Activated CD8-positive, alpha-beta memory T cell treated with anti-CD3 and anti-CD28 coated beads for 24 hours (primary cell): ENCODE results near the gene CDKN1B.

Source experiments
- DNase-seq: peaks from one replicate; pipeline ENCODE4 v3.0.0-alpha.2; 2020

Gene CDKN1B

DNA sequence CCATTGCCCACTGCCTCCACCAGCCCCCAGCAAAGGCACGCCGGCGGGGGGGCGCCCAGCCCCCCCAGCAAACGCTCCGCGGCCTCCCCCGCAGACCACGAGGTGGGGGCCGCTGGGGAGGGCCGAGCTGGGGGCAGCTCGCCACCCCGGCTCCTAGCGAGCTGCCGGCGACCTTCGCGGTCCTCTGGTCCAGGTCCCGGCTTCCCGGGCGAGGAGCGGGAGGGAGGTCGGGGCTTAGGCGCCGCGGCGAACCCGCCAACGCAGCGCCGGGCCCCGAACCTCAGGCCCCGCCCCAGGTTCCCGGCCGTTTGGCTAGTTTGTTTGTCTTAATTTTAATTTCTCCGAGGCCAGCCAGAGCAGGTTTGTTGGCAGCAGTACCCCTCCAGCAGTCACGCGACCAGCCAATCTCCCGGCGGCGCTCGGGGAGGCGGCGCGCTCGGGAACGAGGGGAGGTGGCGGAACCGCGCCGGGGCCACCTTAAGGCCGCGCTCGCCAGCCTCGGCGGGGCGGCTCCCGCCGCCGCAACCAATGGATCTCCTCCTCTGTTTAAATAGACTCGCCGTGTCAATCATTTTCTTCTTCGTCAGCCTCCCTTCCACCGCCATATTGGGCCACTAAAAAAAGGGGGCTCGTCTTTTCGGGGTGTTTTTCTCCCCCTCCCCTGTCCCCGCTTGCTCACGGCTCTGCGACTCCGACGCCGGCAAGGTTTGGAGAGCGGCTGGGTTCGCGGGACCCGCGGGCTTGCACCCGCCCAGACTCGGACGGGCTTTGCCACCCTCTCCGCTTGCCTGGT is at the start of gene CDKN1B:
TSS of gene CDKN1B (plus strand) at position 576 of the 793 bp plus-strand sequence. CDS start 472 bp downstream, outside the sequence.
- peak; percentile 92 for DNase-seq

DNA sequence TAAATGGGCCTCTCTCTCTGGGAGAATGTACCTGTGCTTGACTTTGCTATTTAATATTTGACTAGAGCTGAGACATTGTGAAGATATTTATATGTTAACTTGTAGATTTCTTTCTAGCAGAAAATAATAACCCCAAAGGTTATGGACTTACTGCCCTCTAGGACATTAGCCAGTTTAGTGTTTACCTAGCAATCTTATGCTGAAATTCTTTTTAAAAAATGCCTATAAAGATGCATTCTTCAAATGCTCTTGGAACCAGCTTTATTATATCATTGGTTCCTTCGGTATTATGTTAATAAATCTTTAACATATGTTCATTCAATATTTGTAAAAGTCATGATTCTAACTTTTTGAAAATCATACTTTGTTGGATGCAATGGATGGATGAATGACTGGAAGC is 49.2 kb upstream of the CDKN1B start:
- no peak for DNase-seq

DNA sequence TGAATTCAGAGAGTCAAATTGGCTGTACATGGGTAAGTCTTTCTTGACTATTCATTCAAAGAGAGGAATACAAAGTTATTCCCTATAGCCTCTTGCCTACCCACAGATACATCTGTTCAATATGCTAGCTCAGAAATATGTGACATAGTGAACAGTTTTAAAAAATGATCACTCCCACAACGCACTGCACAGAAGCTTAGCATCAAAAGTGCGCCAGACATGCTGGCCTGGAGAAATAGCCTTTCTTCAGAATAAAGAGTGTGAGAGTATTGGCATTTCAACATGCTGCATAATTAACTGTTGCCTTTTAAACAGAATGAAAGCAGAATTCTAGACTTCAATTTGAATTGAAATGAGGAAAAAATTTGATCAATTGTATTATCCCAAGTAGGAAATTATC is 48.1 kb upstream of the CDKN1B start:
- DNase-seq, result no peak

DNA sequence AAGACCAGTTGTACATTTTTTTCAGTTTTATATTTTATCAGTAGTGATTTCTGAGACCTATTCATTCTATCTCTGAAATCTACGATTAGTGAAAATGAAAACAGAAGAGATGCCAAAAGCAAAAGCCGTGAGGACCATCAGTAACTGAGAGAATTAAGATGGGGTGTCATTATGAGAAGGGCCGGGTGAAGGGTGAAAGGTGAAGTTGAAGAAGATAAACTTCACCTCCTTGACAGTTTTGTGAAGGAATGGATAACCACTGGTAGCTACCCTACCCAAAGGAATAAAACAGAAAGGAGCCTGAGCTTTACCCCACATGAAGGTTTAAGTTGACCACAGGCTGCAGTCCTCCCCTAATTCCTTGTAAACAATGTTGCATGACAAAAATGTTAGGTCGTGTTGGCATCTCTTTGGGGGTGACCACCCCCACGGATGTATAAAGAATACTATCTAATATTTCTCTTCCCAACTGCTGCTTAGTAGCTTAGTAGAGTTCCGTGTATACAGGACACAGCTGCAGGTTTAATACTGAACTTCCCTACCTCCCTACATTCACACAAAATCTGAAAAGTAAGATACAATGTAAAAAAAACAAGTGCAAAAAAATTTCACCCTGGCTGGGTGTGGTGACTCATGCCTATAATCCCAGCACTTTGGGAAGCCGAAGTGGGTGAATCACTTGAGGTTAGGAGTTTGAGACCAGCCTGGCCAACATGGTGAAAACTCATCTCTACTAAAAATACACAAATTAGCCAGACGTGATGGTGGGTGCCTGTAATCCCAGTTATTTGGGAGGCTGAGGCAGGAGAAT is 45.1 kb upstream of the CDKN1B start:
- DNase-seq, result no peak

DNA sequence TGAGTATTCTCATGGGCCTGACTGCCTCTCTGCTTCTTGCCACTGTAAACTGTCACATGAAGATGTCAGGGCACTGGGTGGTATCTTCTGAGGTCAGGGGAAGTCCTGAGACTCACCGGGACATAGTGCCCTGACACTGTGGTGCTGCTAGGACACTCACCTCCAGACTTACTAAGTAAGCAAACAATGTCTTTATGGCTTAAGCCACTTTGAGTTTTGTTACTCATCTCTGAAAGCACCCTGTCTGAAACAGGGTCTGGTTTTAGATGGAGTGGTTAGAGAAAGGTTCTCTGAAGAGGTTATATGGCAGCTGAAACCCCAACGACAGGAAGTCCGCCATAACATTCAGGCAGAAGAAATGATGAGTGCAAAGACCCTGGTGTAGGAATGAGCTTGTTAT is 43.9 kb upstream of the CDKN1B start:
- DNase-seq, result no peak

DNA sequence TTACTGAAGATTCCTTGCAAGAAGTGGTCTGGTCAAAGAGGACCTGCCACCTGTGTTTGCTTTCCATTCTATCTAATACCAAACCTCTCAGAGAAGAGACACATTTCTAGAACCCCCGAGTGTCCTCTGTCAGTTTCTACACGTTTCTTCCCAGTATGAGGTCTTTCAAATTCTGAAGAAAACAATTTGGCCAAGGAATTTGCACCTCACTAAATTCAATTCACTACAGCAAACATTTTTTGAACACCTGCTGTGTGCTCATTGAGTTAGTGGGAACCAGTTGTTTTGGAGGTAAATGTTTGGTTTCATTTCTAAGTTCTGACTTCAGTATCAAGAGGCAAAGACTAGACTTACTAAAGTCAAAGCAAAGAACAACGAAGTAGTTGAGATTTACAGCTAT is 40.6 kb upstream of the CDKN1B start:
- no peak for DNase-seq

DNA sequence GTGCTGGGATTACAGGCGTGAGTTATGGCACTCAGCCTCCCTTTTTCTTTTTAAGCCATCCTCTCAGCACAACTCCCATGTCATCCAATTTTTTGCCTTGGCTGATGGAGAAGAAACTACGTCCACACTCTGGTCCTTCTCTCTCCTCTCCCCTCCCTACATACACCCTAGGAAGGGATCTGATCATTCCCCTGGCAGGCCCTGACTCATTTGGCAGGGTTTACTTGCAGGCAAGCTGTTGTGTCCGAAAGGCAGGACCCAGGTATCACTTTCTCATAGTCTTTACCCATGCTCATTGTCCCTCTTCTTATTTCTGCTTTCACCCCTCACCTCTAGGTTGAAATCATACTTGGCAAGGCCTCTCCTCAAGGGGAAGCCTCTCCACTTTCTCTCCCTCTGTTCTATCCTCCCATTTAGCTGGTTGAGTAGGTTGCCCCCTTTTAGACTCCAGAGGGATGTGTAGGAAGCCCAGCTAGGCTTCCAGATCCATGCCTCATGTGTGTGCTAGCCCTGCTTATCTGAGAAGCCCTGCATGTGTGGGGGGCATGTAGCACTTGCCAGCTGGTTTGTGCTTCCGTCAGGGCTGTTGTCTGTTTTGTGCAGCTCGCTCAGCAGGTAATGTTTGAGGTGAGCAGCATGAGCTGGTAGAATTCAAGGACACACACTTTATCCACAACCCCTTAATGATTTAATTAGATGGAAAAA is 36.0 kb upstream of the CDKN1B start:
- no peak for DNase-seq

DNA sequence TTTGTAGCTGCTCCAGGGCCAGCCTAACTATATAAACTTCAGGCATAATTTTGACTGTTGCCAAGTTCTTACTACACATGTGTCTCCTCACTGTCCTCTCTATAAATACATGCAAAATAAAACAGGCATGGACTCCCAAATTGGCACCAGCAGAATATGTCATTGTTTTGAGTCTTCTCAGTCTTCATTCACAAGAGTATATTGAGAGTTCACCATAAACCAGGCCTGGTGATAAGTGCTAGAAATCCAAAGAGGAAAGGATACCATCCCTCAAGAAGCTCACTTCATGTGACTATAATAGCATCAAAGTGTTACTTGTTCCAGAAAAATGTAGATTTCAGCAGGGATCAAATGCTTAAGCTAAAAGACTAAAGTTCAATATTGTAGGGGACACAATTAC is 34.9 kb upstream of the CDKN1B start:
- DNase-seq, result no peak

DNA sequence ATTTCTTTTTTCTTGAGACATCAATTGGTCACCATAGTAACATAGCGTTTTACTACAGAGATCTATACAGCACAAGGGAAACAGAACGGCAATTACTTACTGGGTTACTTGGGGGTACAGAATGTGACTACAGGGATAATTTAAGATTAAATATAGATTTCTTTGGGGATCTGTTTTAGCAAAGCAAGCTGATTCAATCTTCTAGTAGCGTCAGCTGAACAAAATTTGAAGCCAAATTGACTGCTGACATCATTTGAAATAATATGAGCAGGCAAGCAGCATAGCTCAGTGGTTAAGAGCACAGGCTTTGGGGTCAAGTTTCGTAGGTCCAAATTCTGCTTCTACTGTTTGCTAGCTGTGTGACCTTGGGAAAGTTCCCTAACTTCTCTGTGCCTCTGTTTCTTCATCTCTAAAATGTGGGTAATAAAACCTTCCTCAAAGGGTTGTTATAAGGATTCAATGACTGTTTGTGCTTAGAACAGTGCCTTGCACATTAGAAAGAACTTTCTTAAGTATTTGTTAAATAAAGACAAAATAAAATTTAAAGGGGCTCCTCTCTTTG is 34.0 kb upstream of the CDKN1B start:
- DNase-seq, result no peak

DNA sequence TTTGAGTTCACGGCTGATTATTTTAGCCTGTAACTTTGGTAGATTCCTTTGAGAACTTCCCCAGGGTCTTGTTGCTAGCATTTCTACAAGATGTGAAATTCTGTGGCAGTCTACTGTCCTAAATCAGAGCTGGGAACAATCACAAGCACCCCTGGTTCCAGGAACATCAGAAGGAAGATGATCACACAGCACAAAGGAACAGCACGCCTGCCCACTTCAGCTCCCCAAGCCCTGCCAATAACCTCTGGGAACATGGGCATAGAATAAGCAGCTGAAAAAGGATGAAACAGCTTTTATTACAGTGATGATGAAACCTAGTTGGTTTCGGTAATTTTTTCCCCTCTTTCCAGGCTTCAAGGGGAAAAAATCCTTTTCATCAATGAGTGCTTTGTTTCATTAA is 33.4 kb upstream of the CDKN1B start:
- DNase-seq, result no peak

DNA sequence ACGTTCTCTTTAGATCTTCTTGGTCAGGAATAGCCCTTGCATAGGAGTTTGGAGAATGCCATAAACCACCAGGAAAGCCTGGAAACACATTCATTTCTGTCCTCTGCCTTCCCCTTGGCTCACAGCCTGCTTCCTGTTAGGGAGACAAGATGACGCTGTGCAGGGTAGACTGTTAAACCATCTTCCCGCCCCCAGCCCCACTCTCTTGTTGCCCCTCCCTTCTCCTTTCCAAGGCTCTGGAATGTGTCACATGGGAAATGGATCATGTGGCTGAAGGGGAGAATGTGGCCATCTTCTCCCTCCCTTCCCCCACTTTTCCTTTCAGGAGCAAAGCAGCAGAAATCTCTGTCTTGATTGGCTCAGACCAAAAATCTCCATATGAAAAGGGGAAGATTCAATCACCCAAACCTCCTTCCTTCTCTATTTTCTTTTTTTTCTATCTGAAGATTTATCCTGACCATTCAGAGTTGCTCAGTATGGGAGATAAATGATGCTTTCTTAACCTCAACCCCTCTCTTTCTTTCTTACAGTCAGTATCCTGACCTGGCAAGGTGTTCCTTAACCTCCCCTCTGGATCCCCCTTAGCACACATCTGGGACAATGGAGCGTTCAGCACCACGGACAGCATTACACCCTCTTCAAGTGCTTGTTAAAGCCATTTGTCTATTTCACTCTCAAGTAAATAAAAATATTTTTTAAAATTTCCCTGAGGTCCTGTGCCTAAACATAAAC is 32.6 kb upstream of the CDKN1B start:
- DNase-seq, result no peak

DNA sequence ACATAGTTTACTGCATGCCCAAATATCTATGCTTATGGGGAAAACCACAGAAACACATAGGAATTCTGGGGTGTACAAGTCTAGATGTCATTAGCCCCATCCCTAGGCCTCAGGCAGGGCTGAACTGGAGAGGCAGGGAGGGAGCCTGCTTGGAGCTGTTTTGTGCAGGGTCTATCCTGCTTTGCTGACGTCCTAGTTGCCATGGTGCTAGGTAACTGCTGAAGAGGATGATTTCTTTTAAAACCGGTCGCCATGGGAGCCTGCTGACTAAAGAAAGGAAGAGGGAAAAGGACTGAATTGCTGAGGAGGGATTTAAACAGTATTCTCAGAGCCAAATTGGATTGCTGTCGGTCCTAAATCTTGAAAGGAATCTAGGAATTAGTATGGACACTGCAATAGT is 31.9 kb upstream of the CDKN1B start:
- no peak for DNase-seq

DNA sequence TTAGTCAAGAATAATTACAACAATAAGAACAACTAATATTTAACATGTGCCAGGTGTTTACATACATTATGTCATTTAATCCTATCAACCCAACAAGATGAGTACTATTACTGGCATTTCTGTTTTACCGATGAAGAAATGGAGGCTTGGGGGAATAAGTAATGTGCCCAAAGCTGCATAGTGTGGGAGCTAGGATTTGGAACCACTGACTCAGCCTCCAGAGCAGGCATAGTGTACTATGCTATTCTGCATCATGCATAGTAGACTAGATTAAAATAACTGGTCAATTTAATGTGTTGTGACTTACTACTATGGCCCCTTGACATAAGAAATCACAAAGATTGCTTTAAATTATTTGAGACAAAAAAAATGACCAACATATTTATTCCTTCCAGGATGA is 30.7 kb upstream of the CDKN1B start:
- DNase-seq, result no peak

DNA sequence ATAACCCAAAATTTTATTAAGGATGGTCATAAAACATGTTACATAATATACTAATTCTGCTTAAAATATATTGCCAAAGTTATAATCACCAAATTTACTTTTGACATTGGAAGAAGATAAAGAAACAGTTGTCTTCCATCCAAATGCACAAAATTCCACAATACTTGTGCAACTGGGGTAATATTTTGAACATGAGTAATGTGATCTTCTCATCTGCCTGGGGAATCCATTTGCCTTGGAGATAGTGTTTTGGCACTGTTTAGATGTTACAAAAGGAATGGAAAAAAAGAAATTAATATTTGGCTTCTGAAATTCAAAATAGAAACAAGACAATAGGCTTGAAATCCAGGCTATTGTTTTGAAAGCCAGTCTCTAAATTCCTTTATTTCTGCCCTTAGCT is 30.2 kb upstream of the CDKN1B start:
- DNase-seq, result no peak

DNA sequence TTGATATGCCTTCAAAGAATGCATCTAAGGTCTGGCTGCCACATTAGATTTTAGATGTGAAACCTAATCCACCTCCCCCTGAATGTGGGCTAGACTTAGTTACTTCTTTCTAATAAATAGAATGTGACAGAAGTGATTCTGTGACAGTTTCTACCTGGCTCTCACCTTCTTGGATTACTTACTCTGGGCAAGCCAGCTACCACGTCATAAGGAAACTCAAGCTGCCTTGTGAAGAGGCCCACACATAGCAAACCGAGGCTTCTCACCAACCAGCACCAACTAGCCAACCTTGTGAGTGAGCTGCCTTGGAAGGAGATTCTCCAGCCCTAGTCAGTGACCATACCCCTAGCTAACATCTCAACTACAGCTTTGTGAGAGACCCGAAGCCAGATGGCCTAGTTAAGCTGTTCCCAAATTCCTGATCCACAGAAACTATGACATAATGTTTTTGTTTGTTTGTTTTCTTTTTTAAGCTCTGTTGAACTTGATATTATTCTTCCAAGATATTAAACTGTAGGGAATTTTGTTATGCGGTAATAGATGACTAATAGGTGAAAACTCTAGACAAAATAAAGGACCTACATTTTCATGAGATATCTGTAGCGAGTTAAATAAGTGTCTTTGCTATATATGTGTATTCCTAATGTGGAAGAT is 27.4 kb upstream of the CDKN1B start:
- no peak for DNase-seq

DNA sequence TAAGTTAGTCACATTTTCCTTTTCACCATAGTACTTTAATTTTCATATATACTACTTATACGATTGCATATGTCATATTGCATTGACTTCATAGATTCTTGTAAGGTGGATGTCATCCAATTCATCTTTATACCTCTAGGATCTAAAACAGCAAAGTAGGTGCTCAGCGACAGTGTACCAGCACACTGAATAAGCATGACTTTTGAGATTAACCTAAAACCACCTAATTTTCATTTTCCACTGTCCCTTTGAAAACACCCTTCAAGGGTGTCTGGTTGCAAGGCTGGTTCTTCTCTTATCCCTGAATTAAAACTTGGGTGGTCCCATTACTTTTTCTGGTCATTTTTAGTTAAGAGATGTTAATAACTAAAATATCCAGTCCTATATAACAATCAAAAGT is 25.6 kb upstream of the CDKN1B start:
- no peak for DNase-seq

DNA sequence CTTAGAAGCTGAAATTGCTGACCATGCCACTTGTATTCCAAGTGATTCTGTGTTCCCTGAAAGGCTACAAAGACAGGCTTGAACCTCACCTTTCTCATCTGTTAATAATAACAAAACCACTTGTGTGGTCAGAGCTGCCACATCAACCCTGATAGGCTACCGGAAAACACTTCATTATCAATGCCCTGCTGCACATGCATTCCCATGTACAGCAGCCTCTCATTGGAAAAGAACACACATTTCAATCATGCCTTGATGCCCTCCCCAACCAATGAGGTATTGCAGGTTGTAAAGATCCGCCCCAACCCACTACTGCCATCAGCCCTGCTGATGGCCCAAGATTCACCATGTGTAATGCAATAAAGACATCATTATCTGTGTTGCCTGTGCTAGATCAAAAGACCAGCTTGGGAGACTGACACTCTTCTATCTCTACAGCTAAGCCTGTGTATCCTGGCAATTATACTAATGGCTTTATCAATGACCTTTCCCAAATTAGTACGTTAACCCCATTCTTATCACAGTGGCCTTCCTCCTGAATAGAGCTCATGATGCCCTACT is 24.0 kb upstream of the CDKN1B start:
- DNase-seq, result no peak

DNA sequence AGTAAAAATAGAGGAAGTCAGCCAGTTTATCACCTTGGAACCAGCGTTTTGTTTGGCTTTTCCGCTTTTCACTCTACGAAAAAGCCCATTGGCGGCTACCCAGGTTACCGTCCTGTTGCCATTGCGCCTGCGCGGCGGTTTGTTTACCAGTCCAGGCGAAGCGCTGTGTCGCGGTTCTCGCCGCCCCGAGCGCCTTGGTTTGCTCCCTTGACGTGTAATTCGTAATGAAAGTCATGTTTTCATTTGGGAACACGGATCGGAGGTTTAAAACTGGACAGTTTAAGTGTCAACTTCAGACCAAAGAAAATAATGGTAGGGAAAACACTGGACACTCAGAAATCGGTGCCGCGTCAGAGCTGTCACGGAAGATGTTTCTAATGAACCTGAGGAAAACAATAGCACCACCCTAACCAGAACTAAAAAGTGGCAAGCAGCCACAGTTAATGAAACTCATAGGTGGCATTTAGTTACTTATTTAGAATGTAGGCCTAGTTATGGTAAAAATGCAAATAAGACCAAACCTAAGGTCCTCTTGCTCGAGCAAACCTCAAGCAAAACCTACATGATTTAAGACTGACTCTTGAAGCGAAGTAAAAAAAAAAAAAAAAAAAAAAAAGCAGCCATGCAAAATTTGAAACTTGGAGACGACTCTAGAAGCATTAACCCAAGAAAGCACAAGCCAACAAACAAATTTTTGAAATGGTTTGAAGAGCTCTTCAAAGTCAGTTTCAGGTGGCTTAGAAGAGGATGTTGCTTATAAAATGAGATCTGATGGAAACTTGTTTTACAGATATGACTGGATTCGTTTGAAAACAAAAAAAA is 20.4 kb upstream of the CDKN1B start:
- DNase-seq, result peak; percentile 93

DNA sequence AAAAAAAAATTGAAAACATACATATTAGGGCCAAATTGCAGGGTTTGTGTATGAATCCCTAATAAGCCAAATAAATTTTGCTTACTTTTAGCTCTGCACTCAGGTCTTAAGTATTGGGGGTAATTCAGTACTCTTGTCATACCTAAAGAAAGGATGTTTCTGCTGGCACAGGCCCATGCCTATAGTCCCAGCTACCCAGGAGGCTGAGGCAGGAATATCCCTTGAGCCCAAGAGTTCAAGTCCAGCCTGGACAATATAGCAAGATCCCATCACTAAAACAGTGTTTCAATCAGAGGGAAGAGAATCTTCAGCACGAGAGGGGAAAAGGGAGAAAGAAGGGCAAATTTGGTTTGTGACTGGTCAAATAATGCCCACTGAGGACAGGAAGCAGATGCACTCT is 17.8 kb upstream of the CDKN1B start:
- DNase-seq, result no peak

DNA sequence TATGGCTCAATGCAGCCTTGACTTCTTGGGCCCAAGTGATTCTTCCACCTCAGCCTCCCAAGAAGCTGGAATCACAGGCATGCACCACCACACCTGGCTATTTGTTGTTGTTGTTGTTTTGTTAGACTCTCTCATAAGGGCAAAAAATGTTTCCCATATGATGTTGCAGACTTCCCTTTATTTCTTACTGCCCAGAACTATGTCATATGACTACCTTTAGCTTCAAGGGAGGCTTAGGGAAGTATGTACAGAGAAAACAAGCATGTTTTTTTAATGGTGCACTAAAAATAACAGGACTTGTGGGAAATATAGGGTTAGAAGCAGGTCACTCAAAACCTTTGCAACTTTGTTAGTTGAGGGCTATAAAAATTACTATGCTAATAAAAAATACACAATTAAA is 16.9 kb upstream of the CDKN1B start:
- no peak for DNase-seq

DNA sequence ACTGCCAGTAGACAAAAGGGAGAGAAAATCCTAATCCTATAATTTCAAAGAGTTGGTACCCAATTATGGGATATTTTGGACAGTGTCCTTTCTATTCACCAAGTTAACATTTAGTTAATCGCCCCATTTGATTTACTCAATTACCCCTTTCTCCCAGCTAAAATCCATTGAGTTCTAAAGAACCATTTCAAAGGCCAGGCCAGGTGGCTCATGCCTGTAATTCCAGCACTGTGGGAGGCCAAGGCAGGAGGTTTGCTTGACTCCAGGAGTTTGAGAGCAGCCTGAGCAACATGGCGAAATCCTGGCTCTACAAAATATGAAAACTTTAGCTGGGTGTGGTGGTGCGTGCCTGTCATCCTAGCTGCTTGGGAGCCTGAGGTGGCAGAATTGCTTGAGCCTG is 15.7 kb upstream of the CDKN1B start:
- DNase-seq, result no peak
